ENCODE measurements around the gene PIK3CB.
"Not testable (repeated sequence)": the region's sequence is repeated elsewhere in the genome, so short reads cannot be mapped to it uniquely, and the experiment has no call there.

PIK3CB gene

GRCh38 chr3:138696666-138697370 is 137.9 kb downstream of the PIK3CB start:
- intact Hi-C loops (cut with DNase I), result loop anchor here (5.0 kb wide), 1 partner anchor 105 kb away; the partner anchor contains the start of gene CEP70
- DNase-seq, result no peak

GRCh38 chr3:138694287-138695007 is 140.3 kb downstream of the PIK3CB start:
- intact Hi-C loops (cut with DNase I), result loop anchor here (5.0 kb wide), 1 partner anchor 102 kb away; the partner anchor contains the start of gene CEP70
- no peak for DNase-seq

GRCh38 chr3:138692152-138692551 is 142.6 kb downstream of the PIK3CB start:
- intact Hi-C loops (cut with DNase I), result no loop called here
- no peak for DNase-seq

GRCh38 chr3:138691351-138691750 is 143.4 kb downstream of the PIK3CB start:
- intact Hi-C loops (cut with DNase I), result no loop called here
- no peak for DNase-seq

- DNase-seq, result no peak
- intact Hi-C loops (cut with DNase I), result no loop called here
Observed at GRCh38 chr3:138690036-138690435, 144.7 kb downstream of the PIK3CB start.

GRCh38 chr3:138688871-138689299 is 145.8 kb downstream of the PIK3CB start:
- peak in 3 of 42 donors; percentile 4 to 41 (median 12) for DNase-seq
- intact Hi-C loops (cut with DNase I), result no loop called here

GRCh38 chr3:138687236-138687635 is 147.5 kb downstream of the PIK3CB start:
- DNase-seq, result no peak
- intact Hi-C loops (cut with DNase I), result no loop called here

- DNase-seq, result no peak
- intact Hi-C loops (cut with DNase I), result no loop called here
Observed at GRCh38 chr3:138686771-138687221, 147.9 kb downstream of the PIK3CB start.

GRCh38 chr3:138684396-138684795 is 150.3 kb downstream of the PIK3CB start:
- intact Hi-C loops (cut with DNase I), result no loop called here
- no peak for DNase-seq

GRCh38 chr3:138682648-138683047 is 152.1 kb downstream of the PIK3CB start:
- DNase-seq, result no peak
- intact Hi-C loops (cut with DNase I), result no loop called here

GRCh38 chr3:138681463-138682220 is 153.1 kb downstream of the PIK3CB start:
- intact Hi-C loops (cut with DNase I), result no loop called here
- no peak for DNase-seq

GRCh38 chr3:138680974-138681373 is 153.8 kb downstream of the PIK3CB start:
- DNase-seq; intact Hi-C loops (cut with DNase I): not testable (repeated sequence)

- intact Hi-C loops (cut with DNase I), result no loop called here
- no peak for DNase-seq
Observed at GRCh38 chr3:138678874-138679392, 155.8 kb downstream of the PIK3CB start.

GRCh38 chr3:138678086-138678485 is 156.6 kb downstream of the PIK3CB start:
- intact Hi-C loops (cut with DNase I), result no loop called here
- DNase-seq, result no peak

- intact Hi-C loops (cut with DNase I), result no loop called here
- DNase-seq, result no peak
Observed at GRCh38 chr3:138675393-138675792, 159.3 kb downstream of the PIK3CB start.

- intact Hi-C loops (cut with DNase I), result no loop called here
- no peak for DNase-seq
Observed at GRCh38 chr3:138673641-138674530, 160.8 kb downstream of the PIK3CB start.

- intact Hi-C loops (cut with DNase I), result no loop called here
- DNase-seq, result no peak
Observed at GRCh38 chr3:138670407-138670806, 164.3 kb downstream of the PIK3CB start.

GRCh38 chr3:138668107-138668506 is 166.6 kb downstream of the PIK3CB start:
- intact Hi-C loops (cut with DNase I), result no loop called here
- DNase-seq, result no peak

GRCh38 chr3:138657508-138657907 is 177.2 kb downstream of the PIK3CB start:
- intact Hi-C loops (cut with DNase I), result no loop called here
- DNase-seq, result no peak
